Activated CD8-positive, alpha-beta memory T cell treated with anti-CD3 and anti-CD28 coated beads for 48 hours (primary cell): ENCODE measurements around the gene RNF138.
"Not testable (repeated sequence)": the region's sequence is repeated elsewhere in the genome, so short reads cannot be mapped to it uniquely, and the experiment has no call there.

ENCODE experiments used
- DNase-seq, 3 experiments: peaks; one replicate each; pipeline ENCODE4 v3.0.0-alpha.2; 2020; ENCODE audit warnings: low read depth in 2 of 3, low spot score in 2 of 3

RNF138 gene

GRCh38 chr18:32167980-32168730 lies 76.5 kb downstream of the RNF138 start:
- DNase-seq = no peak

DNA sequence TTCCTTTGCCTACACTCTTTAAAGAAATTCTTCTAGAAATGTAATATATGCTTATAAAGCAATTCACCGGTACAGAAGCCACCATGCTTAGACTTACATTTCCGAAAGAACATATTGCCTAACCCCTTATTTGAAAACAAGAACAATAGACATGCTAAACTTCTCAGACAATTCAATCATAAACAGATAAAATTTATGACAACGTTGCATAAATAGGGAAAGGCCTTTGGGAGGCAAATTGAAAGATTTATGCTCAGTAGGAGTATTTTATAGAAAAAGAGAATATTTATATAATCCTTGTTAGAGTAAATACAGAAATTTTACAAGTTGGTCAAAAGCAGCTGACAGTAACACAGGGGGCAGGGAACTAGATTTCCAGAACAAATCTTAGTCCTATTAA lies 82.0 kb downstream of the RNF138 start:
- DNase-seq = no peak

DNA sequence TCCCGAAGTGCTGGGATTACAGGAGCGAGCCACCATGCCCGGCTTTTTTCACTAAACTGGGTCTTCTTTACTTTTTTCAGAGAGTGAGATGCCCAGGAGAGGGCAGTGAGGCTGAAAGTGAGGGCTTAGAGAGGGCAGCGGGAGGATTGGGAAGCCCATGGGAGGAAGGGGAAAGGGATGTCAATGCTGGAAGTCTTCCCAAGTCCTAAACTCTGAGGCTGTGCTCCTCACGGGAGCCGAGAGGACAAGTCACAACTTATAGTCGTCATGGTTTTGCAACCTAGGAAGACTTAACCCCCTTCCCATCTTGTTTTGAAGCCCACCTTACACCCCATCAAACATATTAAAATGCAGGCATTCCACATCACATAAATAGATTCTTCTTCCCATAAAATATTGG lies 83.0 kb downstream of the RNF138 start:
- no peak for DNase-seq

DNA sequence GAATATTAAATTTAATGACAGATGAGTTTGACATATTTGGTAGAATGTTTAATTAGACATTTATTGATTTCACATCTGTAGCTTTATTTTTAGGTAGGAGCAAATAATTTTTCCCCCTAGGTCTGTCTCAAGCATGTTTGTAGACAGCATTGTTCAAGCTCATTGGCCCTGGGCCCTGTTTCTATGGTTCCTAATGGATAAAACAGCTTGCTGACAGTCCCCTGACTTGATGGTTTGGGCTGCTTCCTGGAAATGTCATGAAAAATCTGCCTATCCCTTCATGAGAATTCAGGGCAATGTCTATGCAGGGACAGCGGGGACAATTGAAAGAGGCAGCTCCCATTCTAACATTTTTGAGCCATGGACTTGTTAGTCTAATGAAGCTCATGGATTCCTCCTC lies 83.6 kb downstream of the RNF138 start:
- DNase-seq = no peak

DNA sequence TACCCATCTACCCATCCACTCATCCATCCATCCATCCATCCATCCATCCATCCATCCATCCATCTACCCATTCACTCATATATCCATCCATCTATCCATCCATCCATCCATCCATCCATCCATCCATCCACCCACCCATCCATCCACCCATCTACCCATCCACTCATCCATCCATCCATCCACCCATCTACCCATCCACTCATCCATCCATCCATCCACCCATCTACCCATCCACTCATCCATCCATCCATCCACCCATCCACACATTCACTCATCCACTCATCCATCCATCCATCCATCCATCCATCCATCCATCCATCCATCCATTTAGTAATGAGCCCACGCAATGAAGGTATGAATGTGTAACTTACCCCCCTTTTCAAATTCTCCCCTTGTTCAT lies 85.1 kb downstream of the RNF138 start:
- not testable (repeated sequence) for DNase-seq

DNA sequence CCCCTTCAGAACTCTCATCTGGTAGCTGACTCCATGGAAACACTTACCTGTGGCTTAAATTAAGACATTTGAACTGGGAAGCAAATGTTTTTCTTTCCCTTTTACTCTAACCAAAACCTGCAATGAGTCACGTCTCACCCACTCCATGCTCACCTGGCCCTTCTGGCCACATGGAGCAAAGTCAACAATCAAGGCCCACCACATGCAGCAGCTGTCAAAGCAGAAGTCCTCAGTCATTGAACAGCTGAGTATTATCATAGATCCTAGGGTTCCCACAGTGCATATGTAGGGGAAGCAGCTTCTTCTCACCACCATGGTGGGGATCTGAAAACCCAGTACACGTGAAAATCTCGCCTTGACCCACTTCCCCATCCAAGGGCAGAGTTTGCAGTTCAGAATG lies 85.9 kb downstream of the RNF138 start:
- DNase-seq = no peak
